Measurements from ENCODE around the gene SPECC1. TPM values are rescaled to one million over a fixed set of nuclear protein-coding genes. Genes with fewer than 3 reads are reported as not detected.

The SPECC1 gene
- total and polyA plus RNA-seq, 10 of the 15 experiments (the other 5 are each of a cell fraction or from before 2014, with no cell fraction given): 6.4 to 40.6 (median 23.9) TPM

DNA sequence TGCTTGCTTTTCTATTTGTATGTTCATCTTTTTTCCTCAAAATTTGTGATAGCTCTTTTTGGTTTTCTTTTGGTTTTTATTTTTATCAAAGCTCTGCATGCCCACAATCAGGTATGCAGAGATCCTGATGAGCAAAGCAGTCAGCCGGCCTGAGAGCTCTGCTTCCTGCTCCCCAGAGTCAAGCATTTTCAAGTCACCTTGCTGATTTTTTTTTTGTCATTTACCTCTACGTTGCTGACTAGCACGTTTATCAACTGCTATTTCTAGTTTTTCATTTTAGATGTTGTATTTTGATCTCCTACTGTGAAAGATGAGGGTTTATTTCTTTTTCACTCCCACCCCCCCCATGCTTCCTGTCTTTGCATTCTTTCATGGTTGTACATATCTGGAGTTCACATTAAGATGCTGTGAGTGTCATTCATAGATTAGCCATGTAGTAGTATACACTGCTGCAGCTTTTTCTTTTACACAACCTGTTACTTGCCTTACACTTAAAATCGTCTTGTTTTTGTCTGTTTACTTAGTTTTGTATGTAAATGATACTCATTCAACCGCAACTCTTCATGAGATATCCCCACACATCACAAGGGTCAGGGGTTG lies 262.0 kb downstream of the SPECC1 start:
- BruUV-seq (replicated peaks): no TSS peak
- in situ Hi-C loops (cut with MboI): no loop called here
- Histone ChIP-seq H2AFZ (ENCODE audit: control insufficient read depth, low read depth, low read length) (no peak overlapping the region), H3K79me2 (ENCODE audit: control insufficient read depth, insufficient read depth, low read length) (no peaks in the 10 kb centered on the region), H4K20me1 (ENCODE audit: control insufficient read depth, insufficient read depth) (no peaks in the 10 kb centered on the region), H3K9ac (ENCODE audit: control insufficient read depth, insufficient read depth, low read length) (no peak overlapping the region), H3K4me1 (ENCODE audit: control insufficient read depth, insufficient read depth, low read length) (peaks cover 5% of the 10 kb centered on the region; the same call in 1 of the 2 replicates), H3K4me3 (no peak overlapping the region), H3K4me2 (ENCODE audit: control insufficient read depth, insufficient read depth) (no peak overlapping the region), H3K36me3 (ENCODE audit: control insufficient read depth in 2 of 2, insufficient read depth in 2 of 2, low read length in 1 of 2) (no peaks in the 10 kb centered on the region; a peak in 1 of 4 replicates), H3K9me3 (replicated peaks; ENCODE audit: control insufficient read depth, insufficient read depth, low read length) (no peaks in the 10 kb centered on the region), H3K27ac (ENCODE audit: control insufficient read depth, insufficient read depth) (no peak overlapping the region), H3K27me3 (replicated peaks in 1 of 2; ENCODE audit: control insufficient read depth in 2 of 2, insufficient read depth in 2 of 2, low read length in 1 of 2) (no peaks in the 10 kb centered on the region)
- intact Hi-C loops (cut with micrococcal nuclease; ENCODE audit: unreplicated experiment): no loop called here
- ChIA-PET RAD21 (ENCODE audit: unreplicated experiment) (interaction anchor here (1.1 kb wide), 1 partner anchor 44 kb away, joined by 3 read pairs; no protein-coding TSS in a partner anchor), SMC1A (ENCODE audit: uncharacterized antibody, unreplicated experiment) (interaction anchor here (0.6 to 0.7 kb wide), 2 partner anchors 10 to 26 kb away, joined by 3 read pairs; no protein-coding TSS in a partner anchor), CTCF (no interaction called here), POLR2A (no interaction called here)
- 69% methylated on average over 5 of the region's 5 CpGs for WGBS (ENCODE audit: insufficient coverage, insufficient replicate concordance, low lambda C conversion rate, missing lambda C conversion rate)
- ATAC-seq (no peak), DNase-seq (ENCODE audit: low read depth, low spot score) (no peak), FAIRE-seq (no peak)
- TF ChIP-seq, protein P1, sequence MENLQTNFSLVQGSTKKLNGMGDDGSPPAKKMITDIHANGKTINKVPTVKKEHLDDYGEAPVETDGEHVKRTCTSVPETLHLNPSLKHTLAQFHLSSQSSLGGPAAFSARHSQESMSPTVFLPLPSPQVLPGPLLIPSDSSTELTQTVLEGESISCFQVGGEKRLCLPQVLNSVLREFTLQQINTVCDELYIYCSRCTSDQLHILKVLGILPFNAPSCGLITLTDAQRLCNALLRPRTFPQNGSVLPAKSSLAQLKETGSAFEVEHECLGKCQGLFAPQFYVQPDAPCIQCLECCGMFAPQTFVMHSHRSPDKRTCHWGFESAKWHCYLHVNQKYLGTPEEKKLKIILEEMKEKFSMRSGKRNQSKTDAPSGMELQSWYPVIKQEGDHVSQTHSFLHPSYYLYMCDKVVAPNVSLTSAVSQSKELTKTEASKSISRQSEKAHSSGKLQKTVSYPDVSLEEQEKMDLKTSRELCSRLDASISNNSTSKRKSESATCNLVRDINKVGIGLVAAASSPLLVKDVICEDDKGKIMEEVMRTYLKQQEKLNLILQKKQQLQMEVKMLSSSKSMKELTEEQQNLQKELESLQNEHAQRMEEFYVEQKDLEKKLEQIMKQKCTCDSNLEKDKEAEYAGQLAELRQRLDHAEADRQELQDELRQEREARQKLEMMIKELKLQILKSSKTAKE (IDR thresholded peaks at IDR 0.05; ENCODE audit: low read depth, poor library complexity, severe bottlenecking): no peak
- TF ChIP-seq NRF1 (conservative IDR thresholded peaks at IDR 0.05; ENCODE audit: low read depth, low read length) (no peak), ESRRA (IDR thresholded peaks at IDR 0.05; ENCODE audit: low read length) (no peak), ATF7 (IDR thresholded peaks at IDR 0.05; ENCODE audit: low read depth) (no peak)
- TF ChIP-seq, protein P2, sequence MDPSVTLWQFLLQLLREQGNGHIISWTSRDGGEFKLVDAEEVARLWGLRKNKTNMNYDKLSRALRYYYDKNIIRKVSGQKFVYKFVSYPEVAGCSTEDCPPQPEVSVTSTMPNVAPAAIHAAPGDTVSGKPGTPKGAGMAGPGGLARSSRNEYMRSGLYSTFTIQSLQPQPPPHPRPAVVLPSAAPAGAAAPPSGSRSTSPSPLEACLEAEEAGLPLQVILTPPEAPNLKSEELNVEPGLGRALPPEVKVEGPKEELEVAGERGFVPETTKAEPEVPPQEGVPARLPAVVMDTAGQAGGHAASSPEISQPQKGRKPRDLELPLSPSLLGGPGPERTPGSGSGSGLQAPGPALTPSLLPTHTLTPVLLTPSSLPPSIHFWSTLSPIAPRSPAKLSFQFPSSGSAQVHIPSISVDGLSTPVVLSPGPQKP (IDR thresholded peaks at IDR 0.05; ENCODE audit: low read depth, low read length): no peak
- TF ChIP-seq, protein P3, sequence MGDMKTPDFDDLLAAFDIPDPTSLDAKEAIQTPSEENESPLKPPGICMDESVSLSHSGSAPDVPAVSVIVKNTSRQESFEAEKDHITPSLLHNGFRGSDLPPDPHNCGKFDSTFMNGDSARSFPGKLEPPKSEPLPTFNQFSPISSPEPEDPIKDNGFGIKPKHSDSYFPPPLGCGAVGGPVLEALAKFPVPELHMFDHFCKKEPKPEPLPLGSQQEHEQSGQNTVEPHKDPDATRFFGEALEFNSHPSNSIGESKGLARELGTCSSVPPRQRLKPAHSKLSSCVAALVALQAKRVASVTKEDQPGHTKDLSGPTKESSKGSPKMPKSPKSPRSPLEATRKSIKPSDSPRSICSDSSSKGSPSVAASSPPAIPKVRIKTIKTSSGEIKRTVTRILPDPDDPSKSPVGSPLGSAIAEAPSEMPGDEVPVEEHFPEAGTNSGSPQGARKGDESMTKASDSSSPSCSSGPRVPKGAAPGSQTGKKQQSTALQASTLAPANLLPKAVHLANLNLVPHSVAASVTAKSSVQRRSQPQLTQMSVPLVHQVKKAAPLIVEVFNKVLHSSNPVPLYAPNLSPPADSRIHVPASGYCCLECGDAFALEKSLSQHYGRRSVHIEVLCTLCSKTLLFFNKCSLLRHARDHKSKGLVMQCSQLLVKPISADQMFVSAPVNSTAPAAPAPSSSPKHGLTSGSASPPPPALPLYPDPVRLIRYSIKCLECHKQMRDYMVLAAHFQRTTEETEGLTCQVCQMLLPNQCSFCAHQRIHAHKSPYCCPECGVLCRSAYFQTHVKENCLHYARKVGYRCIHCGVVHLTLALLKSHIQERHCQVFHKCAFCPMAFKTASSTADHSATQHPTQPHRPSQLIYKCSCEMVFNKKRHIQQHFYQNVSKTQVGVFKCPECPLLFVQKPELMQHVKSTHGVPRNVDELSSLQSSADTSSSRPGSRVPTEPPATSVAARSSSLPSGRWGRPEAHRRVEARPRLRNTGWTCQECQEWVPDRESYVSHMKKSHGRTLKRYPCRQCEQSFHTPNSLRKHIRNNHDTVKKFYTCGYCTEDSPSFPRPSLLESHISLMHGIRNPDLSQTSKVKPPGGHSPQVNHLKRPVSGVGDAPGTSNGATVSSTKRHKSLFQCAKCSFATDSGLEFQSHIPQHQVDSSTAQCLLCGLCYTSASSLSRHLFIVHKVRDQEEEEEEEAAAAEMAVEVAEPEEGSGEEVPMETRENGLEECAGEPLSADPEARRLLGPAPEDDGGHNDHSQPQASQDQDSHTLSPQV (IDR thresholded peaks at IDR 0.05): no peak
